ENCODE results near the gene FAM32A.

Gene FAM32A

GRCh38 chr19:16185123-16185767 is at the start of gene FAM32A:
TSS of gene FAM32A (plus strand) at chr19:16185410. CDS start at chr19:16185443, 33 bp downstream.
- DNase-seq (ENCODE audit: low read depth): peak; percentile 99

GRCh38 chr19:16135430-16136127 is 49.6 kb upstream of the FAM32A start:
- DNase-seq (ENCODE audit: low read depth): no peak

- DNase-seq (ENCODE audit: low read depth): no peak
Observed at GRCh38 chr19:16136185-16136999, 48.8 kb upstream of the FAM32A start.

GRCh38 chr19:16139752-16140151 is 45.5 kb upstream of the FAM32A start:
- no peak for DNase-seq (ENCODE audit: low read depth)

GRCh38 chr19:16141043-16141442 is 44.2 kb upstream of the FAM32A start:
- DNase-seq (ENCODE audit: low read depth): no peak

- DNase-seq (ENCODE audit: low read depth): no peak
Observed at GRCh38 chr19:16142032-16142580, 43.1 kb upstream of the FAM32A start.

GRCh38 chr19:16143399-16144215 is 41.6 kb upstream of the FAM32A start, which contains the start of gene HSH2D:
TSS of gene HSH2D (plus strand) at chr19:16143685. CDS start at chr19:16148751, 5,066 bp downstream.
- DNase-seq (ENCODE audit: low read depth): peak; percentile 26

GRCh38 chr19:16144216-16144581 is 41.0 kb upstream of the FAM32A start:
- DNase-seq (ENCODE audit: low read depth): no peak

GRCh38 chr19:16146112-16146511 is 39.1 kb upstream of the FAM32A start:
- no peak for DNase-seq (ENCODE audit: low read depth)

- DNase-seq (ENCODE audit: low read depth): no peak
Observed at GRCh38 chr19:16148443-16149229, 36.6 kb upstream of the FAM32A start.

- DNase-seq (ENCODE audit: low read depth): peak; percentile 51
Observed at GRCh38 chr19:16153582-16154336, 31.5 kb upstream of the FAM32A start.

GRCh38 chr19:16154557-16154956 is 30.7 kb upstream of the FAM32A start:
- DNase-seq (ENCODE audit: low read depth): no peak

GRCh38 chr19:16155128-16155527 is 30.1 kb upstream of the FAM32A start:
- DNase-seq (ENCODE audit: low read depth): no peak

- DNase-seq (ENCODE audit: low read depth): no peak
Observed at GRCh38 chr19:16156904-16157303, 28.3 kb upstream of the FAM32A start.

- no peak for DNase-seq (ENCODE audit: low read depth)
Observed at GRCh38 chr19:16157601-16158000, 27.6 kb upstream of the FAM32A start.

GRCh38 chr19:16159655-16160054 is 25.6 kb upstream of the FAM32A start:
- no peak for DNase-seq (ENCODE audit: low read depth)

GRCh38 chr19:16160445-16160942 is 24.7 kb upstream of the FAM32A start:
- no peak for DNase-seq (ENCODE audit: low read depth)

GRCh38 chr19:16160943-16161560 is 24.2 kb upstream of the FAM32A start:
- peak; percentile 96 for DNase-seq (ENCODE audit: low read depth)

GRCh38 chr19:16161840-16162239 is 23.4 kb upstream of the FAM32A start:
- DNase-seq (ENCODE audit: low read depth): peak; percentile 91
